OCI-LY3 (cell line): ENCODE data around the gene RTP2.

Experiments
- CTCF ChIP-seq: fragments of 200-600, 300-600 bp; sonication (generic); IDR thresholded peaks from 2 replicates; pipeline ENCODE4 v1.5.1; 2014; ENCODE audit warnings: antibody characterized with exemption, low read length, low read depth
- EZH2phosphoT487 ChIP-seq: fragments of 200-600 bp; shearing (Covaris generic); IDR thresholded peaks from 2 replicates; pipeline ENCODE4 v1.6.1; 2018; ENCODE audit warnings: antibody characterized with exemption, mixed run types, low read depth

DNA sequence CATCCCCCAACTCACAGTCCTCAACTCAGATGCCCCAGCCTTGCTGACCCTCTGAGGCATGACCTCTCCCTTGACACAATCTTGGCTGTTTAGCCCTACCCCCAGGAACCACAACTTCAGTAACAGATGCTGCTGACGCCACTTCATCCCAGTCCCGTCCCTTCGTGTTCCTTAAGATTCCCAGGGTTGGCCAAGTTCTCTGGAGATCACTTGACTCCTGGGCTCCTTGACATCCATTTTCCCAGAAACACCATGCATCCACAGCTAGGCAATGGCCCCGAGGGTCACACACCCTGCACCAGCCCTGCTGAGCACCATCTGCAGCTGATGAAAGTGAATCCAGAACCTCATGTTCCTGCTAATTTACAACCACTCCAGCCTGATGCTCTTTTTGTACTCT is 6.9 kb downstream of the RTP2 start:
- TF ChIP-seq CTCF, result no peak
- no peak for TF ChIP-seq EZH2phosphoT487
